NK-92 treated with Interleukin-12 subunit alpha and Interleukin-12 subunit beta, amount 100 ng/mL, for 24 hours (cell line): ENCODE results near the gene APBA2.

Experiments
- DNase-seq: peaks from one replicate; lab custom pipeline; 2025; lab: John Stamatoyannopoulos, UW

The APBA2 gene

GRCh38 chr15:29086891-29087290 lies 201.1 kb downstream of the APBA2 start:
- DNase-seq: no peak

DNA sequence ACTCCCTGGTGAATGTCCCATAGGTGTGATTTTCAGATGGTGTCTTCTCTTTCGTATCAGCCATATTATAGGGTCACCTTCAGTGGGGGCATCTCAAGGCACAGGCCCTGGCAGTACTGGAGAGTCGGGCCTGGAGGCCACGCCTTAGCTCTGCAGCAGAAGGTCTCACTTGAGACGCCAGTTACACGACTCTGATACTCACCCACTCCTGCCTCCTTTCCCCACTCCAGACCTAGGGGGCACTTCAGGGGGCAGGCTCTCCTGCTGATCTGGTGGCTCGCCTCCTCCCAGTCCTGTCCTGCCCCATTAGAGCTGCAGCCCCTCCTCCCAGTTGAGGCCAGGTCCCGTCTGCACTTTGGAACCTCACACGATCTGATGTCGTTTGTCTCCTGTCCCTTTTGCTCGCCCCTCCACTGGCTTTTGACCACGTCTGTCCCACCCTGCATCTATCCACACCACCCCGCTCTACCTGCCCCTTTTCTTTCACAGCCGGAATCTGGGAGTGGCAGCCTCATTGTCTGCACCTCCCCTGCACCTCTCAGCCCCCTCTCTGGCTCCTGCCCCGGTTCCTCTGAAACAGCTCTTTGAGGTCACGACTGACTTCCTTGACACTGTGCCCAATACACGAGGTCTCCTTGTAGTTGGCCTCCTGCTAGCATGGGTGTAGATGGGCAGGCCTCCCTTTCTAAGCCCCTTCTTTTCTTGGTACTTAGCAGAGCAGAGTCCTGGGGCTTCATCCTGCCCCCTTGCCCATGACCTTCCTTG lies 201.9 kb downstream of the APBA2 start:
- no peak for DNase-seq

- no peak for DNase-seq
Observed at GRCh38 chr15:29088666-29089065, 202.9 kb downstream of the APBA2 start.

GRCh38 chr15:29089731-29090616 lies 204.2 kb downstream of the APBA2 start:
- DNase-seq: peak; percentile 44

DNA sequence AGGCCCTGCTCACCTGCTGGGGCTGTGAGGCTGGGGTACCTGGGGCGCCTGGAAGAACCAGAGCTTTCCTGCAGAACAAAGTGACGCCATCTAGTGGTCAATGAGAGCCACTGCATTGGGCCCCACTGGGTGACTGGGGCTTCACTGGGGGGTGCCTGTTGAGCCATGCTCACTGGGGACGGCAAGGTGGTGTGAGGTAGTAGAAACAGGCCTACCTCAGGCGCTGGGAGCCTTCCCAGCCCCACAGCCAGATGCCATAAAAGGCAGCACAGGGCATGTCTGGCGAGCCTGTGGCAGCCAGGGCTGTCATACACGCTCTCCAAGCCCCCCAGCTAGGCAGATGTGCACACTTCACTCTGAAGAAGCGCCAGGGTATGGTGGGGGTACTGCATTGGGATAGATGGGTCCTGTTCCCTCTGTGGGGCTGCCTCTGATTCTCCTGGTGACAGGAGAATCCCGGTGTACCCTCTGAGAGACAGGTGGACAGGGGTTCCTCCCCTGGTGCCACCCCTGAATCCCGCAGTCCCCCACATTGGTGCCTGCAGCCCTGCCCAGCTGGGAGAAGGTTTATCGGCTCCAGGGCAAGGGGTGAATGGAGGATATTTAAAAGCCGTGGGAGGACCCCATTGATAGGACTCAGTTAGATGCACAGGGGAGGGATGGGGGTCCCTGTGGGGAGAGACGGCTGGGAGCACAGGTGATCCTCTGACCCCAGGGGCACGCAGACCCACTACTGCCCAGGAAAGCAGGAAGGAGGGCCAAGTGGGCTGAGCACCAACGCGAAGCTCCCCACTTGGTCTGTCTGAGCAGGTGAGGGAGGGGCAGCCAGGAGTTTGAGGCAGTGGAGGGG lies 205.1 kb downstream of the APBA2 start:
- peak; percentile 55 for DNase-seq

- DNase-seq: no peak
Observed at GRCh38 chr15:29091666-29092065, 205.9 kb downstream of the APBA2 start.

- DNase-seq: no peak
Observed at GRCh38 chr15:29092376-29093064, 206.7 kb downstream of the APBA2 start.

GRCh38 chr15:29093065-29093435 lies 207.3 kb downstream of the APBA2 start:
- DNase-seq: no peak

- DNase-seq: no peak
Observed at GRCh38 chr15:29093696-29094343, 208.0 kb downstream of the APBA2 start.

DNA sequence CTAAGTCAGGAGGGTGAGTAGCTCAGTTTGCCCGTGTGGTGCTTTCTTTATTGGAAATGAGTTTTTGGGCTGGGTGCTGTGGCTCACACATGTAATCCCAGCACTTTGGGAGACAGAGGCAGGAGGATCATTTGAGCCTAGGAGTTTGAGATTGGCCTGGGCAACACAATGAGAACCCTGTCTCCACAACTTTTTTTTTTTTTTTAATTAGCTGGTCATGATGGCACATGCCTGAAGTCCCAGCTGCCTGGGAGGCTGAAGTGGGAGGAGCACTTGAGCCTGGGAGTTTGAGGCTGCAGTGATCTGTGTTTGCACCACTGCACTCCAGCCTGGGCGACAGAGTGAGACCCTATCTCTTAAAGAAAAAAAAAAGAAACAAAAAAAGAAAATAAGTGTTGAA lies 208.9 kb downstream of the APBA2 start:
- DNase-seq: no peak

- no peak for DNase-seq
Observed at GRCh38 chr15:29095746-29096145, 210.0 kb downstream of the APBA2 start.

GRCh38 chr15:29097168-29097567 lies 211.4 kb downstream of the APBA2 start:
- no peak for DNase-seq

DNA sequence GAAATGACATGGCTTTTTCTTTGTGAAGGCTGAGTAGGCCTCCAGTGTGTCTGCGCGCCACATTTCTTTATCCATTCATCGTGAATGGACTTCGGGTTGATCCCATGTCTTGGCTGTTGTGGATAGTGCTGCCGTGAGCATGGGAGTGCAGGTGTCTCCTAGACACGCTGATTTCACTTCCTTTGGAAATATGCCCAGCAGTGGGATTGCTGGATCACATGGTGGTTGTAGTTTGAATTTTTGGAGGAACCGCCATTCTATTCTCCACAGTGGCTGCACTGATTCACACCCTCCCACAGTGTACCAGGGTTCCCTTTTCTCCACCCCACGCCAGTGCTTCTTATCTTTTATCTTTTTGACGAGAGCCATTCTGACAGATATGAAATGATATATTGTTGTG lies 212.2 kb downstream of the APBA2 start:
- no peak for DNase-seq

GRCh38 chr15:29098652-29099051 lies 212.9 kb downstream of the APBA2 start:
- DNase-seq: no peak

DNA sequence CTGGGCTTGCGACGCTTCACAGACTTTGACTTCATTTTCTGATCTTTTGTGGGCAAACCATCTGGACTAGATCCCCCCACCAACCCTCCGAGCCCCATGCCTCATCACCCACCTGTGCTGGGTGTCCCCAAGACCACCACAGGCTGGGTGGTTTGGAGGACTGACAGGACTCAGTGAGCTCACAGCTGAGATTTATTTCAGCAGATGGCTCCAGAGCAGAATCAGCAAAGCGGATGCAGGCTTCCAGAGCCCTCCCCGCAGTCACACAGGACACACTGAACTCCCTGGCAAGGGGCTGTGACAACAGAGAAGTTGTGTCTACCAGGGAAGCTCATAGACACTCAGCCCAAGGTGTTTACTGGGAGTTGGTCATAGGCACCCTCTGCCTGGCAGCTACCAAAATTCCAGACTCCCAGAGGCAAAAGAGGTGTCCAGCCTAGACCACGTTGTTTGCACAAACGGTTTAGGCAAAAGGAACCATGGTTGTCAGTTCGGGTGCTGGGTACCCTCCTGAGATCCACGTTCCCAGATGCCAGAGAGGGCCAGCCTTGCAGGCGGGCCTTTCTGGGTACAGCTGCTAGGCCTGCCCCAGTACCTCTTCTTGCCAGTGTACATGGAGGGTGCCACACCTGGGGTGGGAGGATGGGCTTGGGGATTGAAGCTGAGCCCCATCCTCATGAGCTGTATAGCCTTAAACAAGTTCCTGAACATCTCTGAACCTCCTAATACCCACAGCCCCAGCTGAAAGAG lies 213.5 kb downstream of the APBA2 start:
- DNase-seq: no peak

- no peak for DNase-seq
Observed at GRCh38 chr15:29100486-29101000, 214.8 kb downstream of the APBA2 start.

DNA sequence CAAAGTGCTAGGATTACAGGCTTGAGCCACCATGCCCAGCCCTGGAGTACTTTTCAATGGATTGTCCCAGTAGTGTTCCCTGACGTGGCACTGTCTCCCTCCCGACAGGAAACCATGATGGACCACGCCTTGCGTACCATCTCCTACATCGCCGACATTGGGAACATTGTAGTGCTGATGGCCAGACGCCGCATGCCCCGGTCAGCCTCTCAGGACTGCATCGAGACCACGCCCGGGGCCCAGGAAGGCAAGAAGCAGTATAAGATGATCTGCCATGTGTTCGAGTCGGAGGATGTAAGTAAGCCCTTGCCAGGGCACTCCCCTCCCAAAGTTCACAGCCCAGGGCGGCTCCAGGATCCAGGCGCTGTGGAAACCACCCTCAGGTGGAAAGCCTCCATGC lies 215.7 kb downstream of the APBA2 start:
- DNase-seq: no peak

DNA sequence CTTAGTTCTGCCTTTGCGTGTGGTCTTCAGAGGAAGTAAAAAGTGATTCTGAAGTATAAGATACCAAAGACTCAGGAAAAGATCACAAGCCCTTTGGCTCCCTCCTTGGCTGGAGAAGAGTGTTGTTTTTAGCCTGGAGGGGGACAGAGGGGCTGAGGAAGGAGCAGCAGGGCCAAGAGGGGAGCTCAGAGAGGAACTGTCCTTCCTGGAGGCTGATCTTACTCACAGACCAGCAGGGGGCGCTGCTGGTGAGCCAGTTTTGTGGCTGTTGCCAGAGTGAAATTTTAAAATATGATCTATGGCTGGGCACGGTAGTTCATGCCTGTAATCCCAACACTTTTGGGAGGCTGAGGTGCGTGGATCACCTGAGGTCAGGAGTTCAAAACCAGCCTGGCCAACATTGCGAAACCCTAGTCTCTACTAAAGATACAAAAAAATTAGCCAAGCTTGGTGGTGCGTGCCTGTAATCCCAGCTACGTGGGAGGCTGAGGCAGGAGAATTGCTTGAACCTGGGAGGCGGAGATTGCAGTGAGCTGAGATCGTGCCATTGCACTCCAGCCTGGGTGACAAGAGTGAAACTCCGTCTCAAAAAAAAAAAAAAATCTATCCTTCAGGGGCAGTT lies 216.5 kb downstream of the APBA2 start:
- DNase-seq: peak; percentile 39

DNA sequence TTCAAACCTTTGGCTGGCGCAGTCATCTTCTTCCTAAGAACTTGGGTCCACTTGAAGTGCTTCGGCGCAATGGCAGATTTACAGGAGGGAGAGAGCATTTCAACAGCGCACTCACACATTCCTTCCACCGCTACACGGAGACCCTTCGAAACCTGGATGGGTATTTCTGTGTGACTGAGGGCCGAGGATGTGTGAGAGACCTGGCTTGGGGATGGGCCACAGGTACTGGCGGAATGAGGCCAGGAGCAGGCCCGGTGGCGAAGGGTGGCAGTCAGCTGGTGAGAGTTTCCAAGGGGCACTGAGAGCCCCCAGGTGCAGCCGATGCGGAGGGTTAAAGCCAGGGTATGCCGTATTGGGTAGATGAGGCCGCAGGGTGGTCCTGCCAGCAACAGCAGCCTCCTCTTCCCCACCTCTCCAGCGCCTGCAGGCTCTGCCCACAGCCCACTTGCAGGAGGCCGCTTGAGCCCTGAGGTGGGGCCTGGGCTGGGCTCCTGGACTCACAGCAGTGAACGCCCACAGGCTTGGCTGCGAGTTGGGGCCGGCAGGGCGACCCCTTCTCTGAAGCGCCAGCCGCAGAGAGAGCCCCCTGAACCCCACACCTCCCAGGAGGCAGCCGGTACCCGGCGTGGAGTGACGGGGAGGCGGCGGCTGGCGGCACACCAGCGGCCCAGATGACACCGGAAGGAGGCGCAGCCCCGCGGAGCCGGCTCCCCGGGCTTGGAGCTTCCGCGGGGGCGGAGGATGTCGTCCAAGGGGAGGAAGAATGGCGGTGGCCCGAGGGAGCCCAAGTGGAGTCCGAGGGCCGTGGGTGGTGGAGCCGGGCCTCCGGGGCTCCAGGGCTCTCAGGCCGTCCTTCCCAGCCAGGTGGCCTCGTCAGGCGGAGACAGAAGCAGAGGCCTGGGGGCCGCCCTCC lies 217.4 kb downstream of the APBA2 start:
- no peak for DNase-seq
